CD4-positive, alpha-beta T cell treated with Interleukin-12 subunit alpha and Interleukin-12 subunit beta, for 1 hour (primary cell): ENCODE results near the gene DEDD2.
A peak's percentile ranks its signal among the peaks of the same experiment; 100 is the strongest.

Experiments used
- DNase-seq: peaks from one replicate; pipeline ENCODE4 v3.0.0-alpha.2; 2020

Gene DEDD2

DNA sequence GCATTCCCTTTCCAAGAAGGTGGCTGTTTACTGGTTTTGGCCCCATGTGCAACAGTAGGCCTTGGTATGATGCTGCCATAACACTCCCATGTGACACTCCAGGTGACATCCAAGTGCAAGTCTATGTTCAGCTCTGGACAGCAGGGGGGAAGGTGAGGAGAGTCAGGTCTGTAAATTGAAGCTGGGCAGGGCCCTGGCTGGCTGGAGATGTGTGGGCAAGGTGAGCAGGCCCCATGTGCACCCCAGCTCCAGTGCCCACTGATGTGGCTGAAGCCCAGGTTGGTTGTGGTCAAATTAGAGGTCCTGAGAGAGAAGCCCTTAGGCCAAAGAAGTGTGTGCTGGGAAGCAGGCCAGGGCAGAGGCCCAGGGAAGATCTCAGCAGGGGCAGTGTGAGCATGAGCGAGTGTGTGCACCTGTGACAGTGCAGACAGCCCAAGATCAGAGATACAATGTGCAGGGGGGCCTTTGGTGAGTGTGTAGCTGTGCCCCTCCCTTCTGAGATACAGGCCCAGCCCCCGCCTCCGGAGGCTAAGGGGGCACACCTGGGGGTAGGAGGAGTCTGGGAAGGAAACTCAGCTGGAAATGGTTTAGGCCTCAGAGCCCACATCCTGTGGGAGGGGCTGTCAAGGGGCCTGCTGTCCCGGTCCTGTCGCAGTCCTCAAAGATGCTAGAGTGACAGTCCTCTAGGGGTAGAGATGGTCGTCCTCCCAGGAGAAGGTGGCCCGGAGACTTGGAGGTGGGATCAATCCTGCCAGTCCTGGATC, 18.6 kb downstream of the DEDD2 start:
- peak; percentile 86 for DNase-seq

DNA sequence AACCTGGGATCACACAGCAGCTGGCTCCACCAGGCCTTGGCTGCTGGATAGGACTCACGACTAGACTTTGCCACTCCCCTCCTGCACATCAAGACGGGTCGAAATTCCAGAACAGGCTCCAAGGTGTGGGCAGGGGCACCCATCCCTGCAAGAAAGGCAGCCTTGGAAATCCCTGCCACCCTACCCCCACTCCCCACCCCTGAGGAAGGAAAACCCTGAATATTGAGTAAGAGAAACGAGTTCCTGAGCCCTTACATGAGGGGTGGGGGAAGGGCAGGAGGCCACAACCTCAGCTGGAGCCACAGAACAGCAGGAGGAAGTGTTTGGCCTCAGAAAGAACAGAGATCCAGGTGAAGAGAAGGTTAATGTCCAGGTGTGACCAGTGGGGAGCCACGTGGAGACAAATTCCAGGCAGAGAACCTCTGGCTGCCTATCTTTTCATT, 20.1 kb downstream of the DEDD2 start:
- DNase-seq = no peak

- no peak for DNase-seq
Measured at GRCh38 chr19:42196011-42197001, 21.2 kb downstream of the DEDD2 start.

- DNase-seq = no peak
Measured at GRCh38 chr19:42193706-42194105, 23.8 kb downstream of the DEDD2 start.

DNA sequence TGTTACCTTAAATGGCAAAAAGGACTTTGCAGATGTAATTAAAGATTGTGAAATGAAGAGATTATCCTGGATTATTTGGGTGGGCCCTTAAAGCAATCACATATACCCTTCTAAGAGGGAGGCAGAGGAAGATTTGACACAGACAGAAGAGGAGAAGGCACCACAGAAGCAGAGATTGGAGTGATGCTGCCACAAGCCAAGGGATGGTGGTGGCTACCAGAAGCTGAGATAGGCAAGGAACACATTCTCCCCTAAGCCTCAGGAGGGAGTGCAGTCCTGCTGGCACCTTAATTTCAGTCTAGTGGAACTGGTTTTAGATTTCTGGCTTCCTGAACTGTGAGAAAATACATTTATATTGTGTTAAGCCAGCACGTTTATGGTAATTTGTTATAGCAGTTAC, 24.2 kb downstream of the DEDD2 start:
- DNase-seq = no peak

DNA sequence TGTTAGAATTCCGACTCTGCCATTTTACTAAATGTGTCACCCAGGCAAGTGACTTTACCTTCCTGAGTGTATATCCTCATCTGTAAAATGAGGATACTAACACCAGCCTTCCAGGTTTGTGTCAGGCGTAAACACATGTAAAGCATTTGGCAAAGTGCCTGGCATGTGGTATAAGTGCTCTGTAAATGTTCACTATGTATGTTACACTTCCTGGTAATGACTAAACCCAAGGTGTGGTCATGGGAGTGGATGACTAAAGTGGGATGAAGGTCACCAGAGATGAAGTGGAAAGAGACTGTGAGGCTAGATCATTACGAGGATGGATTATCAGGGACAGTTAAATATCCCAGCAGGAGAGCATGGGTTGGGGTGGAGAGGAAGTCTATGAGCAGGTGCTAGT, 25.6 kb downstream of the DEDD2 start:
- DNase-seq = no peak

GRCh38 chr19:42191330-42191729, 26.1 kb downstream of the DEDD2 start:
- DNase-seq = no peak

- no peak for DNase-seq
Measured at GRCh38 chr19:42189133-42189532, 28.3 kb downstream of the DEDD2 start.

GRCh38 chr19:42188665-42189064, 28.8 kb downstream of the DEDD2 start:
- no peak for DNase-seq

DNA sequence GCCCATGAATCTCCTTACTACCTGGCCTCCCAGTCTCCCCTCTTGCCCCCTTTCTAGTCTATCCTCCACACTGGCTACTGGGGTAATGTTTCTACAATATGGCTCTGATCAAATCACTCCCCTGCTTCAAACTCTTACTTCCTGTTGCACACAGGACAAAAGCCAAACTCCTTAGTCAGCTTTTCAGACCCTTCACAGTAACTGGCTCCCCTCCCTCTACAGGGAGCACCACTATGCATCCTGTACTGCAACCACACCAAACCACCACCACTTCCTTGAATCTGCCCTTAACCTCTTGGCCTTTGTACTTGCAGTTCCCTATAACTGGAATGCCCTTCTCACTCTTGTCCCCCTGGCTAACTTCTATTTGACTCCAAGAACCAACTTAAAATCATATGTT, 32.2 kb downstream of the DEDD2 start:
- peak; percentile 59 for DNase-seq

- DNase-seq = peak; percentile 72
Measured at GRCh38 chr19:42184401-42184861, 33.0 kb downstream of the DEDD2 start.

DNA sequence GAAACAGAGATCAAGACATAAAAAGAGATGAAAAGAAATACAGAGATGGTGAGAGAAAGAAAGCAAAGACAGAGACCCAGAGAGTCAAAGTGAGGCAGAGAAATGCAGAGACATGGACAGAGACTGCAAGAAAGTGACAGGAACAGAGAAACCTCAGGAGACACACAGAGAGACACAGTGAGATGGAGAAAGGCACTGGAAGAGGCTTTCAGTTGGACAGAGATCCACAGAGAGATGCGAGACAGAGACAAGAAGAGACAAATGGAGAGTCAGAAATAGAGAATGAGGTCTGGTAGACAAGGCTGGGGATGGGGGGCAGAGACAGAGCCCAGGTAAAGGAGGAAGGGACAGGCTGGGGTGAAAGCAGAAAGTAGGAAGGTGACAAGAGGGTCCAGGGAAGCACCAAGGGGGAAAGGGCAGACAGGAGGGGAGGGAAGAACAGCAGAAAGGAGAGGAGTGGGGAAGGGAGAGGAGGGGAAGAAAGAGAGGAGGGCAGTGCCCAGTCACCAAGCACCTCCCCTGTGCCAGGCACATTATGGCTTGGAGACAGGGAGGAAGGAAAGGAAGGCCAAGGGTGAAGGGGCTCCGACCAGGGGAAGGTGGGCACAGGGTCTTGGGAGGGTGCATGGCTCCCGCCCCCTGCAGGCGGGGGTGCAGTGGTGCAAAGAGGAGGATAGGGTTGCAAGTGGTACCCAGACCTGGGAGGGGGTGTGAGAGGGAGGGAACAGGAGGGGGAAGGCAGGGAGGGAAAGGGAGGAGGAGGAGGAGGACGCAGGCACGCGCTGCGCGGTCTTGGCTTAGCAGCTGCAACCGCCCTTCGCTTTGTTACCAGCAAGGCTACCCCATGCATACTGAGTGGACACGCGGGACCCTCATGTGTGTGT, 38.4 kb downstream of the DEDD2 start:
- DNase-seq = no peak

- DNase-seq = no peak
Measured at GRCh38 chr19:42177686-42178019, 39.8 kb downstream of the DEDD2 start.

DNA sequence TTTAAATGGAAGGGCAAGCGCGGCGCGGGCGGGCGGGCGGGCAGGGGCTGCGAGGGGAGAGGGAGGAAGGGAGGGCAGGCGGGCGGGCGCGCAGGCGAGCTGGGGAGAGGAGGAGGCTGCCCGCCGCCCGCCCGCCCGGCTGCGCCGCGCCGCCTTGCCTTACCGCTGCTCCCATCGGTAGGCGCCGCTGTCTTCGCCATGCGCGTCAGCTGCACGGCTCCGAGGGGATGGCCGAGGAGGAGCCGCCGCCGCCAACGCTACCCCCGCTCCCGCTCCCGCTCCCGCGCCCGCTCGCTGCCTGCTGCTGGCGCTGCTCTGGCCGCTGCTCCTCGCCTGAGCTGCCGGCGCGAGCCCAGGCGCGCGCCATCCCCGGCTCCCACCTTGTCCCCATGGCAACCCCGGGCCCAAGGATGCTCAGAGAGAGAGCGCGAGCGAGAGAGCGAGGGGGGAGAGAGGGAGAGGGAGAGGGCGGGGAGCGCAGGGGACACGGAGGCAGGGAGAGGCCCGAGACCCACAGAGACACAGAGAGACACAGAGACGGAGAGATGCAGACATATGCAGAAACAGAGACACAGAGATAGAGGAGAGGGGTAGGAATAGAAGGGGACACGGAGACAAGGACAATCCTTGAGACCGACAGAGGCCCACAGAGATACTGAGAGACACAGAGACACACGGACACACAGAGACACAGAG, 40.3 kb downstream of the DEDD2 start:
- DNase-seq = peak; percentile 82

GRCh38 chr19:42176649-42176989, 40.9 kb downstream of the DEDD2 start:
- DNase-seq = no peak

DNA sequence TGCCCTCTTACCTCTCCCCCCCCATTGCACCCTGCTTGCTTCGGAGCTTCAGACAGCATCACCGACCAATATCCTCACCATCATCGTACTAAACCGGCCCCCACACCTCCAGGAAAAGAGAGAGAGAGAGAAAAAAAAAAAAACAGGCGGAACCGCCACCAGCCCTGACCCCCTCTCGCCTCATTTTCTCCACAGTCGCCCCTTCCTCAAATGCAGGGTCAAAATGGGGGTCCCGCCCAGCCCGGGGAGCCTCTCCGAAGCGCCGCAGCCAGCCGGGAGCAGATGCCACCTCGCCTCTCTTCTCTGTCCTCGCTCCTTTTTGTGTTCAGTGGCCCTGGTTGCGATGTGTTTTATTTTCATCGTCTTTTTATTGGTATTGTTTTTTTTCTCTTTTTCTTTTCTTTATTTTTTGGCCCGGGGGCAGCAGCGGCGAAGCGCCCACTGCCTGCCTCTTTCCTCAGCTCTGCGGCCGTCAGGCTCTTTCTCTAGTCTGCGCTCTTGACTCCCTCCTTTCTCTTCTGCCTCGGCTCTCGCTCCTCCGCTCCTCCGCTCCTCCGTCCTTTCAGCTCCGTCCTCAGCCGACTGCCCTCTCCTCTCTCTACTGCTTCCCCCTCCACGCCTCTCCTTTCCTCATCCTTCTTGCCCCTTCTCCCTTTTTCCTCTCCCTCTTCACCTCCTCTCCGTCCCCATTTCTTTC, 41.4 kb downstream of the DEDD2 start:
- no peak for DNase-seq

DNA sequence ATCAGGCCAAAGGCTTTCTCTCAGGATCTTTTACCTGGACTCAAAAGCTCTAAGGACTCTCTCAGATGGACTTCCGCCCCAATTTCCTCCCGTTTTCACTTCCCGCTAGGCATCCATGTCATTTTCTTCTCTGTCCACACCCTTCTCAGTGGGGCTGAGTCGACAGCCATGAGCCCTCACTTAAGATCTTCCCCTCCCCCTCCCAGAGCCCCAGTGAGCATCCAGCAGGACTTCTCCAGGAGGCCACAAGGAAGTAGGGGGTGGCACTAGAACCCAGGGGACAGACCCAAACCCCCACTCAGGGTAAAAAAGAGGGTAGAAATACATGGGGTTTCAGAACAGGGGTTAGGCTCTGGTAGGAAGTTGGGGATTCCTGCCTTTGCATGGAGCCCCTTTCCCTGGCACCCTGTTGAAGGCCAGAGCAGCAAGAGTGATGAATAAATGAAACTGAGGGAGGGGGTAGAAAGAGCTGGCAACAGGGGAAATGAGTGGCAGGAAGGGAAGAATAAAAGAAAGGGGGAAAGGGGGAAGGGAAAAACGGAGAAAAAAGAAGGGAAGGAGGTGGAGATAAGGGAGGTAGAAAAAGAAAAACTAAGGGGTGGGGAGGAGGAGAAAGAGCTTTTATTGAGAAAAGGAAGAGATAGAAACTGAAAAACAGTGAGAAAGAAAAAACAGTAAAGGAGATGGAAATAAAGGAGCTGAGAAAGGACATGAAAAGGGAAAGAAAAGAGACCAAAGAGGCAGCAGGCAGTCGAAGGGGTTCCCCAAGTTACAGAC, 42.3 kb downstream of the DEDD2 start:
- no peak for DNase-seq

GRCh38 chr19:42174188-42174587, 43.3 kb downstream of the DEDD2 start:
- DNase-seq = no peak

GRCh38 chr19:42173695-42174094, 43.8 kb downstream of the DEDD2 start:
- DNase-seq = no peak

- DNase-seq = no peak
Measured at GRCh38 chr19:42172261-42172660, 45.2 kb downstream of the DEDD2 start.

DNA sequence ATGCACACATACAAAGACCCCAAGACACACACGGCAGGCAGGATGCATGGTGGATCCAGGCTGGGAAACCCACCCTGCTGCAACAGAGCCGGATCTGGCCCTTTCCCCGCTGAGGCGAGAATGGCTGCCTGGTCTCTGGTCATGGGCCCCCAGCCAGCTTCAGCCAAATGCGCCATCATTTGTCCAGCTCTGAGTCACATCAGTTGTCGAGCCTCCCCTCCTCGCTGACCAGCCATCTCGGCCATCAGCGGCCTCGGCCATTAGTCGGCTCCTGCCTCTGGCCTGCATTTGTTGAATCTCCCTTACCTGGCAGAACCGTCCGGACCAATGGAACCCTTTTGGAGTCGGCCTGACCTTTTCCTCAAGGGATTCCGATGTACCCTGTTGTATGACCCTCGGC, 46.8 kb downstream of the DEDD2 start:
- DNase-seq = no peak
